Uterus (tissue), 2 donors: ENCODE measurements around the gene DLG4.

ENCODE experiments used
- POLR2A ChIP-seq, 2 donors: fragments of 450-650 bp; IDR thresholded peaks; one replicate each; pipeline ENCODE4 v1.6.1; 2016; ENCODE audit warnings: antibody characterized with exemption in 2 of 2, mild to moderate bottlenecking in 1 of 2, moderate library complexity in 1 of 2
- TF ChIP-seq, protein P1 (sequence below), 4 experiments: fragments of 200-600 bp in 2 of 4; fragments of 450-650 bp in 2 of 4; sonication (generic) in 2 of 4; IDR thresholded peaks; one replicate each; pipeline ENCODE4 v1.5.1; 2016 to 2019; ENCODE audit warnings: antibody characterized with exemption in 4 of 4, mild to moderate bottlenecking in 2 of 4, moderate library complexity in 1 of 4

DNA sequence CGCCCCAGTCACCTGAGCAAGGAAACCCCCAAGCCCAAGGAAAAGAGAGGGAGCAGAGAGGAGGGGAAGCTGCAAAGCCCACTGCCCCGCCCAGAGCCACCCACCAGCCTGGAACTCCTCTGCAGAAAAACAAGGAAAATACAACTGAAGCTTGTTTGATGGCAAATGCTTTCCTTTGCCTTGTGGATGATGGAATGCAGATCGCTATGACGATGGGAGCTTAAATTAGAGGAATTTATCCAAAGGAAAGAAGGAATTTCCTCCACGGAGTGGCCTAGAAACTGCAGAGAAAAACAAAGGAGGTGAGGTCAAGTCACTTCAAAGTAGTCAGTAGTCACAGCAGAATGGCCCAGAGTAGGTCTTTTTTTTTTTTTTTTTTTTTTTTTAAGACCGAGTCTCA is 73.5 kb downstream of the DLG4 start:
- TF ChIP-seq, protein P1, sequence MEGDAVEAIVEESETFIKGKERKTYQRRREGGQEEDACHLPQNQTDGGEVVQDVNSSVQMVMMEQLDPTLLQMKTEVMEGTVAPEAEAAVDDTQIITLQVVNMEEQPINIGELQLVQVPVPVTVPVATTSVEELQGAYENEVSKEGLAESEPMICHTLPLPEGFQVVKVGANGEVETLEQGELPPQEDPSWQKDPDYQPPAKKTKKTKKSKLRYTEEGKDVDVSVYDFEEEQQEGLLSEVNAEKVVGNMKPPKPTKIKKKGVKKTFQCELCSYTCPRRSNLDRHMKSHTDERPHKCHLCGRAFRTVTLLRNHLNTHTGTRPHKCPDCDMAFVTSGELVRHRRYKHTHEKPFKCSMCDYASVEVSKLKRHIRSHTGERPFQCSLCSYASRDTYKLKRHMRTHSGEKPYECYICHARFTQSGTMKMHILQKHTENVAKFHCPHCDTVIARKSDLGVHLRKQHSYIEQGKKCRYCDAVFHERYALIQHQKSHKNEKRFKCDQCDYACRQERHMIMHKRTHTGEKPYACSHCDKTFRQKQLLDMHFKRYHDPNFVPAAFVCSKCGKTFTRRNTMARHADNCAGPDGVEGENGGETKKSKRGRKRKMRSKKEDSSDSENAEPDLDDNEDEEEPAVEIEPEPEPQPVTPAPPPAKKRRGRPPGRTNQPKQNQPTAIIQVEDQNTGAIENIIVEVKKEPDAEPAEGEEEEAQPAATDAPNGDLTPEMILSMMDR (IDR thresholded peaks at IDR 0.05), result no peak
- TF ChIP-seq POLR2A (IDR thresholded peaks at IDR 0.05), result no peak
